GM21723 (cell line): Measurements from ENCODE around the gene SATB2.

Experiments used
- ATAC-seq: cut with Tn5 transposase; IDR thresholded peaks from one replicate; pipeline ENCODE4 v1.9.1; 2021; ENCODE audit warnings: mild to moderate bottlenecking, moderate library complexity; ENCODE audit not compliant: unreplicated experiment

SATB2 gene

DNA sequence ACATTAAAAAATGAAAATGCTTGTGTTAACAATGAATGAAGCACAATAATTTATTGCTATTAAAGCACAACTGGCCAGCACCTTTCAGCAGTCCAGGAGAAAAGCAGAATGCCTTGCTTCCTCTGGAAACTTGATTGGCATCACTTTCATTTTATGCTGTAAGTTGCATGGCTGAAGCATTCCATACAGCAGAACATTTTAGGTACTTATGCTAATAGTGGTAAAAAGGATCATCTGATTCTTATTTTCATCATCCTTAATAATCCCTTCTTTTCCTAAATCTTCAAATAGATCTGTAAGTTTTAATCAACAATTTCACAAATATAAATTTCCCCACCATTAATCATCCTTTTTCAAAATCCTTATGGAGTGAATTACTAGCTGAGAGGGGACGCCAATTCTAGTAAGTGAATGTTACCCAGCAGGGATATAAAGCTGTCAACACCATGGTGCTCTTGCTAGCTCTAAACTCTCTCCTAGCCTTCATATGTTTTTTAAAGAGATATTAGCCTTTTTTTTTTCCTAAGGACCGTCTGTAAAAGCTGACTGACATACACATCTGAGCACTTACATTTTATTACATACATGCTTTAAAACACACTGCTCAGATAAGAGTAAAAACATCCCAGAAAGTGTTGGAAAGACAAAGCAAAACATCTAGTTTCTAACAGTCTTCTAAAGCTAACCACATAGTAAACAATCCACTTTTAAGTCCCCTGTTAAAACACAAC is 5.3 kb downstream of the SATB2 start:
- no peak for ATAC-seq

DNA sequence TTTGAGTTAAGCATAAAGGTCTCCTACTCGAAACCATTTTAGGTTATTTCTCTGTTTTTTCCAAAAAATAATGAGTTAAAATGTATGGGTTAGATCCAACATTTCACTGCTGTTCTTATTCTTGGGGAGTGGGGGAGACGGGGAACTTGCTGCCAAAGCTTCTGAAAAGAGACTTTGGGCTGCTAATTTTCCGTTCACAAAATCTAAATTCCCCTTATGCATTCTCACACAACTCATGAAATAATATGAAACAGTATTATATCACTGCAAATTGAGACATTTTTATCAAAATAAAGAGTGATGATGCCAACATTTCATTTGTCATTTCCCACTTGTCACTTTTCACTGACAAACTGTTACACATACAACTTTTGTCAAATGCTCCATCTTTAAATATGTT is 7.8 kb downstream of the SATB2 start:
- ATAC-seq: no peak

DNA sequence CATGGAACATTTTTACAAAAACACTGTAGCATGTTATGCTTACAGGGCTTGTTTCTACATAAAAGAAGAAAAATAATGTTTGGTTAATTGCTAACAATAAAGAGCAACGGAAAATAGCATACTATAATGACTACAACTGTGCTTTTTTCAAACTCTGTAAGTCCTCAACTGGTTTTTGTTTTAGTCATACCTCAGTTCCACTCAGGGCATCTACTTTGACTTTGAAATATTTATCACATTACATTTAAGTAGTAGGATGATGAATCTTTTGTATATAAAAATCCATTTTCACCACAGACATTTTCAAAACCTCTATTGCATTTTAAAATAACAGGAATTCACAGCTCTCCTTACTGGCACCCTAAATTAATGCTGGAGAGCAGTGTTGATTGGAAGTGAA is 8.3 kb downstream of the SATB2 start:
- no peak for ATAC-seq

DNA sequence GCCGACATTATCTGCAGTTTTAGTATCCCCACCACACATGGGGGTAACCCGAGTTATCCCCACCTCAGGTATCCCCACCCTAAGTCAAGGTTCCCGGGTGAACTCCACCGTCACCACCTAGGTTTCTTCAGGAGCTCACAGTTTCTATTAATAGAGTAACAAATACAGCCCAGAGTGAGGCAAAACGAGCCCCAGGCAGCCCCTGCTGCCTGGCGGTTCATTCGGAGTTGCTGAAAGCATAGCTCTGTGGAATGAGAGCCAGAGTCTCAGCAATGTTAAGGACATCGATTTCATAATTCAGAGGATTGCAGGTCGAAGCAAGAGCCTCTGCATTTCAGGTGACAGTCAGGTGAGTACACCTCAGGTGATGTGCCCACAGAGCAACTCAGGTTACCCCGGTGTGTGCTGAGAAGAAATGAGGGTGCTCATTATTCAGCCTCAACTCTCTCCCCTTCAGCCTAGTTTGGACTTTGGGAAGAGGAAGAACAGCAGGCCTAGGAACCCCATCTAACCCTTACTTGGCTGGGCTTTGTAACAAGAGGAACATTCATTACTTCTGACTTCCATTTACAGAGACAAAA is 10.7 kb downstream of the SATB2 start:
- no peak for ATAC-seq

DNA sequence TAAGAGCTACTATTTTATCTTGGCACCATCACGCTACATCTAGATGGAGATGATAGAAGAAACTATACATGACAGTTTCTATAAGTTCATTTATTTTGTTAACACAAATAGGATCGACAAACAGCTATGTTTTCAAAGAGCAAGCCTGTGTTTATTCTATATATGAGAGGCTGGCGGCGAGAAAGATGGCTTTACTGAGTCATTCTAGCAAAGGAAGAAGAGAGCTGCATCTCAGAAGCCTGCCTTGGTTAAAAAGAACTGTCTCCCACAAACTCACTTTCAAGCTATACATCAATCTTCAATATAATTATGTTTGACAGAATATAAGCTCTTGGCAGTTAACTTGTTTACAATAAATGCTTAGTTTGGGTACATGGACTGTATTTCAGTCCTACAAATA is 13.0 kb downstream of the SATB2 start:
- ATAC-seq: no peak

DNA sequence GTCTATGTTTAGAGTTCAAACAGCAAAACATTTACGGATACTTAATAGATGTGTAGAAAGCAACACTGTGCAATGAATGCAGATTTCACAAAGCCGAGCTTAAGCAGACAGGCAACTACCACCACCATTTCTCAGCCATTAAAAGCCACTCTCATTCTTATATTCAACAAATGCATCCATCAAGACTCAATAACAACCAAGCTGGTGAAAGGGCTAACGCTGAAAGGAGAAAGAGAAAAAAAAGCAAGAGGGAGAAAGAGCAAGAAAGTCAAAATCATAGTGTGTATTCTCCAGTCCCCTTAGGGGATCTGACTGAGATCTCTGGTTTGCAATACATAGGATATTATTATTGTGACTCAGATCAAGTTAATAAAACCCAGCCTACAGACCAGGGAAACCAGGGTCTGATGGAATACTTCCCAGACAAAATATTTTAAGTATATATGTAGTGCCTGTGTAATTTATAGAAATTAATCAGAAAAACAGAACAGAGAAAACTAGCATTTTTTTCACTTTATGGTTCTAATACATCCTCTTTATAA is 14.1 kb downstream of the SATB2 start:
- no peak for ATAC-seq

DNA sequence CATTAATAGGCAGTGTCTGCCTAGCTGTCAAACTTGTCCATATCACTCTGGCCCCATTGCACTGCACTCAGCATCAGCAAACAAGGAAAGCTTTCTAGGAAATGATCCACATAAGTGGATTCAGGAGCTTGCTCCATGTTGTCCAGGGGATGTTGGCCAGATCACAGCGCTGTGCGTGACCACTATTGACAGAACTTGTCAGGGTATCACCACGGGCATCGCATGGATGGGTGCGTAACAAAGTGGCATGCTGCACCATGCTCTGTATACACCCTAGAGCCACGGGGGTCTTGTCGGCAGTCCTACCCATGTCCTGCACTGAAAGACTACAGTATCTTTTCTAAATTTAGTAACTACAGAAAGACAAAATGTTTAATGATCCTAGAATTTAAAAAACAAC is 15.6 kb downstream of the SATB2 start:
- no peak for ATAC-seq

DNA sequence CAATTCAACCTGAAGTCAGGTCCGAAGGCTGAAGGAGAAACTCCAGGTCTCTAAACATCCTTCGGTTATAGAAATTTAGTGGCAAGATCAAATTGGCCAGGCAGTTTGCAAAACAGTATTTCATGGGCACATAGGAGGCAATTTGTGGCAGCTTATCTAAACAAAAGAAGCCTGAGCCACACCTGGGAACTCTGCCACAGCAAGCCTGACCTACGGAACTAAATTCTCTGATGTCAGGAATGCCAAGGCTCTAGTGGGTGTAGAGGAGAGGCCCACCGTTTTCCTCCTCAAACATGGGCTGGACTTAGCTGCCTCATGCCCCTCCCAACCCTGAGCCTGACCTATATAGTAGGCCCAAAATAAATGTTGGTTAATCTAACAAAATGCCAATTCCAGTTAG is 16.0 kb downstream of the SATB2 start:
- no peak for ATAC-seq

DNA sequence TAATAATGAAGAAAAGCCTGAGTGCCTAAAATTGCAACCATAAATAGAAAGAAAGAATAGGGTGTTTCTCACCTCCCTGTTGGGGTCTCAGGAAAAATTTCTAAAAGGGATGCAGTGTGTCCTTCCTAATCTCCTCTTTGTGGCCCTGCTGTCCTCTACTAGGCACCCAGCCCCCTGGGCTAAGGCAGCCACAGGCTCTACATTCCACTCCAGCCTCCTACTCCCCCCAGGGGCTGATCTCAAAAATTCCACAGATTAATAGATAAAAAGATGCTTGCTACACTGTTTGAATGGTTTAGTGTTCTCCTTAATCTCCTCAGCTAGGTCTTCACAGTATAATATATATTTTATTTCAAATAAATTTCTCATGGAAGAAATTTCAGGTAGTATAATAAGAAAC is 17.6 kb downstream of the SATB2 start:
- ATAC-seq: no peak

DNA sequence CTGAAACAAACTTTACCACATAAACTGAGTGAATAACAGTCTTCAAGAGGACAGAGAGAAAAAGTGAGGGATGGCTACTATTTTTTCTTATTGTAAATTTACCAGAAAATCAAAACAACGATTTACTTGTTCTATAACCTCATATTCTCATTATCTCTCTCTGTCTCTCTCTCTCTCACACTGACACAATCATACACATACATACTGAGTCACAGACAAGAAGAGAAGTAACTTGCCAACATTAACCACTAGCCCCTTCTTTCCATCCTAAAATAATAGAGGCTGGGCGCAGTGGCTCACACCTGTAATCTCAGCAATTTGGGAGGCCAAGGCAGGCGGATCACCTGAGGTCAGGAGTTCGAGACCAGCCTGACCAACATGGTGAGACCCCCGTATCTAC is 18.2 kb downstream of the SATB2 start:
- no peak for ATAC-seq

DNA sequence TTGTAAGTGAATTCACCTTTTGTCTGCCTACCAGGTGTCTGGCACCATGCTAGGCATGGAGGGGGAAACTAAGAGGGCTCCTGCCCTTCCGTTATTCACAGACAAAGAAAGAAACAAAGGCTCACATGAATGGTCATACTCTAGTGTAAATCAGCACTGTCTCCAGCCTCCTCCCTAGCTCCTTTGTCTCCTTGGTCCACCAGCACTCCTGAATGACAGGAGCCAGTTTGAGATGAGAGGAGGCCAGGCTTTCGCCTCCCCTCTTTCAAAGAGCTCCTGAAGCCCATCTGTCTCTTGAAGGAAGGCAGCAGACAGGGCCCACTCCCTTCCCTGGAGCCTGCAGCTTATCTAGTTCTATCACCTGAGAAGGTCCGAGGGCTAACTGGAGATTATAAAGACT is 18.7 kb downstream of the SATB2 start:
- no peak for ATAC-seq

DNA sequence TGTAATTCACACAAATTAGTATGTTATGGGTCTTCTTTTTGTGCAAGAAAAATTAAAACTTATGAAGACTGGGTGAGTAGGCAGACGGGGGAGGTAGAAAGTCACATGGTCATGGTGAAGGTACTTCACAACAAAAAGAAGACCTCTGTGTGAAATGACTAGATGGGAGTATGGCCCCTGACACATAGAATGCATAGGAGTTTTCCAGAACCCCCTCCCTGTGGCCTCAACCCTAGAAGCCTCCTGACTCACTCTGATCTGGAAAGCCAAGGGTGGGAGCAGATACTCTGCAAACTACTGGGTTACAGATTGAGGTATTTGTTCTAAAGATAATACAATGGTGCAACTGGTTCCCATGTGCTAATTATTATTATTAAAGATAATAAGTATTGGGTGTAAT is 23.2 kb downstream of the SATB2 start:
- ATAC-seq: no peak

DNA sequence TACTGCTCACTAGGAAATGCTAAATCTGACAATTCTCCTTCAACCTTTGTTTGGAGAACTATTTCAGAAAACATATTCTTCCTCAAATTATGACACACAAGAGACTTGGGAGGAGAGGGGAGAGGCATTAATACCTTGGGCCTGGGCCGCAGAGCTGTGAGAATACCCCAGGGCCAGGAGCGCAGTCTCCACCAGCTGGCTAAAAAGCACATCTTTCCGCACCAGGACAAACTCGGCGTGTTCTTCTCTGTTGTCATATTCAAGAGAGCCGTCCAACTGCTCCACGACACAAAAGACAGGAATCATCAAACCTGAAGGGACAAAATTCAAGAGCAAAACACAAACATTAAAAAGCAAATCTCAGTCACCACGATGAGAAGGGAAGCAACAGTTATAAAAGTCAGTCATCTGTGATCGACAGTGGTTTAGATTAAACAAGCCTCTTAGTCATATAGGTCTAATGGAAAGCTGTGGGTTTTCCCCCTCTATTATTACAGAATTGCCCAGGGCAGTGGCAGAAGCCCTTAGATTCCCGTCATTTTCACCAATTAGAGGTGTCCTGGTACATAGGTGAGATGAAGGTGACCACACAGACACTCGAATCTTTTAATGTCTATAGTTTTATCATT is 24.4 kb downstream of the SATB2 start:
- ATAC-seq: no peak

DNA sequence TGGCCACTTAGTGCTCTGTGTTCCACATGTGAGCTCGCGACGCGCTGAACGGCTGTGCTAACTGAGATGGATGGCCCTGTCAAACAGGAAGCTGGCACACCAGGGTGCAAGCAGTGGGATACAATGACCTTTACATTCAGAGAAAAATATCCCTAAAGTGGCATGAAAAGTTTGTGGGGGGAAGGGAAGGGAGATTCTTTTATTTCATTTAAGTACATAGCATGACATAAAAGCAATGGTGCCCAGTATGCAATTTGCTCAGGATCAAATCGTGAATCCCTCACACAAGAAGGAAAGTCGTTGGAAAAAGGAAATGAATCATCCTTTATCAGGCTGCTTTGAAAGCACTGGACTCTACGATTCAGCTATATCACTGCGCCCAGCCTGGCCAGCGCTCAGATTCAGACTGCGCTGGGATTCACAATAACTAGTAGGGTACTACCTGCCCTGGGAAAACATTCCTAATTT is 26.0 kb downstream of the SATB2 start:
- ATAC-seq: no peak

DNA sequence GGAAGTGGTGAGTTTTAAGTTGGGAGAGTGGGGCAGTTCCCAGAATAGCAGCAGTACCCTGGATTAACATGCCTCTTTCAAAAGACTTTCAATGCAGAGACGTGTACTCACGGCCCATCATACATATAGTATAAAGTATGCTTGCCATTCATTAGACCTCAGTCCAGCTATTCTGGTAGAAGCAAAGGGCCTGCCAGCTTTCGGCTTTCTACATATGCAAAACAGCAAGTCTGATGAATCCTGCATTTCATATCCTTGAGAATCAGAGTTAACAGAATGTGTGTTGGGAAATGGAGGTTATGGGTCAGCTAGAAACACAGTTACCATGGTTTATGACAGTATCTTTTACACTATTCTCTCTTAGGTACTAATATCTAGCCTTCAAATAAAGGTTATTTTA is 27.5 kb downstream of the SATB2 start:
- ATAC-seq: no peak

DNA sequence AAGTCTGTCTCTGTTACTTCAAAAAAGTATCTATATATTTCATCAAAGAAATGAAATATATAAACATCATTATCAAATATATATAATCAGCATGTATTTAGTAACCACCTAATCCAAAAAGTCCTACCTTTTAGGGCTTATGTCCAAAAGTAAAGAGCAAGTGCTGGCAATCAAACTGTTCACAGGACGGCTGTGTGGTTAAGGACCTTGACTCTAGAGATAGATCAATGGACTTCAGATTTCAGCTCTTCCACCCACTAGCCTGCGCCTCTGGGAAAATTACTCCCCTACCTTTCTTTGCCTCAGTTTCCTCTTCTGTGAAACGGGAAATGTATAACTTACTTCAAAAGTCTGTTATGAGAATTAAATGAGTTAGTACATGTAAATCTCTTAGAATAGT is 29.4 kb downstream of the SATB2 start:
- no peak for ATAC-seq

DNA sequence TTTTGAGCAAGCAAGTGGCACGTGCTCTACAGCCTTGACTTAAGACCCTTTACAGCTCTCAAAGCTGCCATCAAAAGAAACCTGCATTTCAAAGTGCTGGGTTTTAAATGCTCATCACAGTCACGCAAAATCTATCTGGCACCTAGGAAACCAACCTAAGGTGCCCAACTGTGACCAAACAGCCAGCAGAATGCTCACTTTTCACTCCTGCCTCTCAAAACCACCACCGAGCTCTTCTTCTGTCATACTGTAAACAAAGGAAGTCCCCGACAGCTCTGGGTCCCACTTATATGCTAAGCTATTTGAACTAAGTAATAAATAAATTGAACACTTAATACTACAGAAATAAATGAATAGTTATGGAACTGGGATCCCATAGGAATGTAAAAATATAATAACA is 33.6 kb downstream of the SATB2 start:
- no peak for ATAC-seq

DNA sequence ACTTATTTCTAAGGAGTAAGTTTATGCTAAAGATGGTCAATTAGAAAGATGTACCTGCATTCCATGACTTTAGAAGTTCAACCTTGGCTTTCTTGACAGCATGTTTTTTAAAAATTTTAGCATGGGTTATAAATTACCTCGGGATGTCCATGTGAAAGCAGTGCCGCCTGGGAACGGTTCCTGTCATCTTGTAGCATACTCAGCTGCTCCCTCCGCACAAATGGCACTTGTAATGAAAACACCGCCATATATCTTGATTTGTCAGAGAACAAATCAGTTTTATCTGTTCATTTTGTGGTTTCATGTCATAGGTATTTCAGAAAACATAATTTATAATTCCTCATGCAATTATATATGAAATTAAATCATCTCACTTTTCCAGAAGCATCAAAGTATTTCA is 38.3 kb downstream of the SATB2 start:
- ATAC-seq: no peak

DNA sequence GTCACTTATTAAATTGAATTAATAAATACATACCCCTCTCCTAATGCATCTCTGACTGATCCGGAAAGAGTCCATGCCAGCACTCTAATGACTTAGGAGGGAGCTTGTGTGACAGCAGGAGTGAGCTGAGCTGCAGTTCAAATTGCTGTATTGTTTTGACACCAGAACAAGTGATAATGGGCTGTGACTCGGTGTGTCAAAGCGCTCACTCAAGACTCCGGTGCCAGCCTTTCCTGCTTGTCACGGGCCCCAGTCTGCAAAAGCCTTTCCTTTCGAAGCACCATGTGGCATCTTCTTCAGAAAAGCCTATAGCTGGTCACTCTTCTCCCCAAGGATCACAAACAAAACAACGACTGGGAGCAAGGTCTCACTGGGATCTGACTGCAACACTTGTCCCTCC is 43.3 kb downstream of the SATB2 start:
- no peak for ATAC-seq

DNA sequence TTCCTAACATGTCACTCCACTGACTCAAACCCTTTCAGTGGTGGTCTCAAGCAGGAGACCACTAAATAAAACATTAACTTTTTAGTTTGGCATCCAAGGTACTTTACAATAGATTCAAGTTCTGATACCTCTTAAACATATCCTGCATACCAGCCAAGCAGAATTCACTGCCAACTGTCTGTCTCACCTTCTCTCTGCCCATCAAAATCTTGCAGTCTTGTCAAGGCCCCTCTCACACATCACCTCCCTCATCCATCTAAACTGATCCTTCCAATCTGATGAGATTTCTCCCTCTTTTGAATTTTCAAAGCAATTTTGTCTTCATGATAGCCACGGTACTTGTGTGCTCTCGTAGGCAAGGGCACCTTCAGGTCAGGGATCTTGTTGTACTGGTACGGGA is 43.7 kb downstream of the SATB2 start:
- no peak for ATAC-seq

DNA sequence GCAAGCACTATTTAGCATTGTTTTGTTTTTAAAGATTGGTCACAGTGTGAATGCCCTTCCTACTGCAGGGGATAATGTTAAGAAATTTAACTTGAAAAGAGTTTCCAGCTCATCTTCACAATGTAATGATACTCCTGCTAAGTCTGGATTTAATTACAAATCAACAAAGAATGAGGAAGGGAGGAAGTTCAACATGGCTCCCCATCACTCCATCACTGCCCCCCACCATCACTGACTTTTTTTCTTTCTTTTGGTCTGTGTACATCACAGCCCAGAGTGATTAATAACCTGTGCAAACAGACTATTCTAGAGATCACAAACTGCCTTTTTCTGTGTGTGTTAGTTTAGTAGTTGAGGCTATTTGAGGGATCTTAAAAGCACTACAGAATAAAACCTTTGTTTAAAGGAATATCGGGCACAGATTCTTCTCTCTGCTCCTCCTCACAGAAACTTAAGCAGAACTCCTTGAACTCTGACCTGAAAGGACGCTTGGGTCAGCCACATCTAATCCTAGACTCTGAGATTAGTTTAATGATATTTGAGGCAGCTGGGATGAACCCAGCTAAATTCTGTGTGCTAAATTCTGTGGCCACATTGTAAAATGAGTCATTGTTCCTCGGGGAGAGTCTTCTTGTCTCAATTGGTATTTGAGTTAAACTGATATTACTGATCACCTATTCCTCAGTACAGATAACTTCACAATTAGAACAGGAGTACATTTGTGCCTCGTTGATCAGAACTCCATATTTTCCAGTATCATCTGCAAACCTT is 47.8 kb downstream of the SATB2 start:
- ATAC-seq: no peak
